ENCODE data around the gene MSI2.

The MSI2 gene

DNA sequence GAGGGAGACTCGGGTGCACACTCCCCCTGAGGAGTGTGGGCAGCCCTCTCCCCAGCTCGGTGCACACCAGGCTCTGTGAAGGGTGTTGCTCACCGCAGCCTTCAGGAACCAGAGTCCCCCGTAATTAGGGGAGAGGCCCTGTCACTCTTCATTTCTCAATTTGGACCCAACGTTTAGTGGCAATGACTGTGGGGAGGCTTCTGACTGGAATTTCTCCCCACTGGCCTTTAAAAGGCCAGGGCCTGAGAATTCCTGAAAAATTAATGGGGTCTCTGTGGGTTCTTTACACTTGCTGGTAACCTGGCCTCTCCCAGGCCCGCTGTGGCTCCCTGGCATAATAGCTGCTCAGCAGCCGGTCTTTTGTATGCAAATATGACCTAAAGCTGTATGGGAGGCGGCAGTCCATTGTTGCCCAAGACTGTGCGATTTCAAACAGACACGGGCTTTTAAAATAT, 209.7 kb downstream of the MSI2 start:
- no peak for DNase-seq

DNA sequence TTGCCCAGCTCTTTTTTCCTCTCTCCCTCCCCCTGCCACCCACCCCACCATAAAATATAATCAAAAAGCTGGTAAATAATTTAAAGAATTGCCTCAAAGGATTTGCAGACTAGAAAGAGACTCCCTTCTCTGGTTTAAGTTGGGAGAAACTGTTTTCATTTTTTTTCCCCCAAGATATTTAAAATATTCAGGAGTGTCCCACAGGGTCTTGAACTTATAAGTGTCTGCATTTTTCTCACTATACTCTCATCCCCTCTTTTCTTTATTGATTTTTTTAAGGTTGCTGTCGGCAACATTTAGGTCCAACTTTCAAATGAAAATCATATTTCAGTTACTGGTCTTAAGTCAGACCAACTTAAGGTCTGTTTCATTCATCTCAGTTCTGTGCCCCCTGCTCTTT, 210.2 kb downstream of the MSI2 start:
- no peak for DNase-seq

GRCh38 chr17:57467226-57467625, 210.9 kb downstream of the MSI2 start:
- no peak for DNase-seq

DNA sequence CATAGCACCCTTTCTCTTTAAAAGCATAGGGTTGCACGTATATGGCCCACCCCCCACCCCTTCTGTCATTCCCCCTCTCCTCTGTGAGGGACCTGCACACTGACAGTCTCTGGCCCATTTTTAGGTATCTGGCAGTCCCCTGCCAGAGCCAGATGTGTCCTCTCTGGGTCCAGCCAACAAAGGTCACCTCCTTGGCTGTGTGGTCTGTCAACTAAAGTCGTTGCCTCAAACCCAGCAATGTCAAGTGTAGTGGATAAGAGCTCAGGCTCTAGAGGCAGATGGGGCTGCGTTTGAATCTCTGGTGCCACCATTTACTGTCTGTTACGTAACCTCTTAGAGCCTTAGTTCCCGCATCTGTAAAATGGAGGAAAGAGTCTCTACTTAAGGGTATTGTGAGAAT, 211.5 kb downstream of the MSI2 start:
- no peak for DNase-seq

DNA sequence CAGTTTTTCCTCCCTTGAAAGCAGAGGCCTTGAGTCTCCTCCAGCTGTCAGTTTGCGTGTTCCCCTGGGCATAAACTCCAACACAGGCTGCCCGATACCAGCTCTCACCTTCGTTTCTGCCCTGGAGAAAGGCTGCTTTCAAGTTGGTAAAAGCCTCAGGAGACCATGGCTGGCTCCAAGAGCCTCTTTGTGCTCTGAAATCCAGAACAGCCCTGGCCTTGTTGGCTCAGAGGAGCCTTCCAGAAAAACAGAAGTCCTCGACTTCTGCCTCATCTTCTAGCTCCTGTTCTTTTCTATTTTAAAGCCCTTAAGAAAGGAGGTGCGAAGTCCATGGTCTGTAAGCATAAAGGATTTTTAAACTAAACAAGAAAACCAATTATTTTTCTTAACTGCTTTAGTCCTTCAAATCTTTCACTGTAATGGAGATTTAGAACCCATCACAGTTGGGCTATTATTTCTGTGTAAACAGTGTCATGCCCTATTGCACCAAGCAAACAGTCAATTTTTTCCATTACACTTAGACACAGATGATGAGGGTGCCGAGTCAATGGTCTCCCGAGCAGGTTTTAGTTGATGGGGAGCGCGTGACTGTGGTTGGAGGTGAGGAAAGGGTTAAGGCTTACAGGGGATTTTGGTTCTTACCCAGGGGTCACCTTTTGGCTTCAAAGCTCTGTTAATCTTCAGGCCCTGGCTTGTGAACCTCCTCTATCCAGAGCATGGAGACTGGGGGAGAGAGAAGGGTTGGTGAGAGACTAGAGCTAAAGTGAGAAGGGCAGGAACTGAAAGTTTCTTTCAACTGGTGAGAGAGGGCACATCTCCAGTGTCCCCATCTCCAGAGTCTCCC, 212.8 kb downstream of the MSI2 start:
- no peak for DNase-seq

- no peak for DNase-seq
These were observed 214.6 kb downstream of the MSI2 start for GRCh38 chr17:57470906-57471305.

DNA sequence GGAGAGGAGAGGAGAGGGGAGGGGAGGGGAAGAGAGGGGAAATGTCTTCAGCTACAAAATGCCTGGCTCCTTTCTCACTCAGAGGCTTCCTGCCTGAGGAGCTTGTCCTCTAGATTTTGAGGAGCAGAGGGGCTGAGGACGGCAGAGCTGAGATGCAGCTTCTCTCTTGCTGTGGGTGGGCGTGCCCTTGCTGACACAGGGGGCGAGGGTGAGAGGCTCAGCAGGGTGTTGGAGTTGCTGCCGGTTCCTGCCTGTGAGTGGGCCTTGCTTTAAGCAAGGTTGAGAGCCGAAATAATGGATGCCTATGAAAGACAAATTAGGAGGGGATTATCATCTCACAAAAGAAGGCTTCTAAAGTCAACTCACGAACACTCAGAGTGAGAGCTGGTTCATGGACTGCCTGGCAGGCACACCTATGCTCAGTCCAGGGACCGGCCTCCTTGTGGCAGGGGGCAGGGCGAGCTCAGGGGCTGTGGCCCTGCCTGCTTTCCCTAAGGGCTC, 215.6 kb downstream of the MSI2 start:
- DNase-seq = no peak

- no peak for DNase-seq
These were observed 219.5 kb downstream of the MSI2 start for GRCh38 chr17:57475796-57476195.

GRCh38 chr17:57477522-57478362, 221.4 kb downstream of the MSI2 start:
- no peak for DNase-seq

DNA sequence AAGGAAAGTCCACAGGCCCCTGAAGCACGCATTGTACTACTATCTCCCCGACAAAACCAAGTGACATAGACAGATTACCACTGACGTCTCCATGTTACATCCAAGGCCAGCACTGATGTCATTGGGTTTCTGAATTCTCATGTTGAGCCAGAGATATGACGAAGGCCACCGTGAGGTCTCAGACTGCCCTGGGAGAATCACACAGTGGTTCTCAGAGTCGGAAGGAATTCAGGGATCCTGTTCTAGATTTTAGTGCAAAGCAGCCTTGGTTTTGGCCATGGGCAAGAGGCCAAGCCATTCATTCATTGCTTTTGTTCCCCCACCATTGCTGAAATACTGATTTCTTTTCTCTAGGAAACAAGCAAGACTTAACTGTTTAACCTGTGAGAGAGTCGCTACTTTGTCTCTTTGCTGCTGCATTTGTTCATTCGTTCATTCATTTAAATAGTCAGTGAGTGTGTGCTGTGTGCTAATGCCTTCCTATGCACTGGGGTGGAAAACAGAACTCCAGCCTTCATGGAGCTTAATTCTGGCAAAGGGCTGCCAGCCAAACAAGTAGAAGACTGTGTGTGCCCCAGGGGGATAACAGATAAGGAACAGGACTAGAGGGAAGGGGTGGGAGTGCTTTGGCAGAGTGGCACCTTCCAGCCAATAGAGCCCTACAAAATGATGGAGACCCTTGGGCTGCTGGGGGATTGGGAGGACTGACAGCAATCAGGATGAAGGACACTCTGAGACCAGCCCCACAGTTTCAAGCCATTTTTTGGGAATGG, 222.3 kb downstream of the MSI2 start:
- no peak for DNase-seq

DNA sequence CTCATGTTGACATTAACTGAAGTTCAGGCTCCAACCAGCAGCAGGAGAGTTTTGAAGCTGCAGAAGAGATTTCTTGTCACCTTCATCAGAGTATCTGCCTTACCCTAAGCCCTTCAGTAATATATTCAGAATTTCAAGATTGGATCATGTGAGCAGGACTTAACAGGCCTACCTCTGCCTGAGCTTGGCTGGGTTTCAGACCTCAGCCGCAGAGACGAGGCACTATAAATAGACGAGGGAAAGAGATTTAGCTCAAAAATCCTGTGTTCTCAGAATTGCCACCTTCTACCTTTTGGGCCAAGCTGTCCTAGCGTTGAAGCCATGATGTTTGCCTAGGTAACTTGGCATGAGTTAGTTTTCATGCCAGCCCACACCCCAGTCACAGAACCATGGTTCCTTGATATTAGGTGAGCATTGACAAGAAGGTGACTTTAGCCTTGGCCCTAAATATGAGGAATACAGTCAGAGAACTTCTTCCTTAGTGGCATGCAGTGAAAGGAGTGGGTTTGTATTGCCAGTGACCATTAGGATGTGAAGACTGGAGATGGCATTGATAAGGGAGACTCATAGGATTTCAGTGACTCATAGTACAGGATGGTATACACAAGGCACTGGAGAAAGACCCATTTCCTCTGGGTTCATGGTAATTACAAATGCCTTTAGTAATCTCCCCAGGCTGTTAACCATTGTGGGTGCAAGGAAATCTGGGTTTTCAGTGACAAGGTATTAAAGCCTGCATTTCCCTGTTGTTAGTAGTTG, 224.3 kb downstream of the MSI2 start:
- DNase-seq = no peak

GRCh38 chr17:57481910-57482391, 225.6 kb downstream of the MSI2 start:
- no peak for DNase-seq

DNA sequence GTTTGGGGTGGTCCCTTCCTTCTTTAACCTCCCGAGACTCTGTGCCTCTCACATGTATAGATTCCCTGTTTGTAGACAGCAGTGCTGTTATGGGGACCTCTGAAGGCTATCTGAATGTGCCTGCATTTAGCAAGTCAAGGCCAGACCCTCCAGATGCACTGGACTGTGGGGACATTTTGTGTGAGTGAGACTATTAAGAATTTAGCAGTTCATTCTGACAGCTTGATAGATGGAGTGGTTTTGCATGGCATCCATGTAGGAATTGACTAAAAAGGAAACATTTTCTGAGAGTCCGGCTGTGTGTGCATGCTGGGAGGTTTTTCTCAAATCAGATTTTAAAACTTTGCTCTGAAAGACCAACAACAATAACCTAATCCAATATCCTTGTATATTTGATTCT, 226.3 kb downstream of the MSI2 start:
- DNase-seq = no peak

DNA sequence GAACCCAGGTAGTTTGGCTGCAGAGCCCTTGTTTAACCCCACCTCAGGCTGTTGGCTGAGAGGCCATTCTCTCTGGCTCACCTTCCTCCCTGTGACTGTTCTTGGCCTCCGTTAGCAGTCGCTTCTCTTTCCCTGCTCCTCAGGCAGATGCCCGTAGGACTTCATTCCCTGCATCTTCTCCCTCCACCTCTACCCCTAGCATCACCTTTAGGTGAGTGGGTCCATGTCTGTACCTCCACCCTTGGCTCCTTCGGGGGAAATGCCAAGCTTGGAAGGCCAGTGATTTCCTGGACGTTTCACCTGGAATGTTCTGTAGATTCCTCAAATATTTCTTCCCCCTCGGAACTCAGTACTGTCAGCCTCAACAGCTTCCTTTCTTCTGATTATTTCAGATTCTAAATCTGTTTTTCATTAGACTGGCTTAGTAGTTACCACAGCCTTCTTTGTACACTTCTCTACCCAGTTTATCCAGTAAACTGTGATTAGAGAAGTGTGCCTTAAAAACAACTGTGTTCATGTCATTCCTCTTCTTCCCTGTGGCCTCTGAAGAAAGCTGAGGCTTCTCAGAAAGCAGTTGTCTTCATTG, 227.9 kb downstream of the MSI2 start:
- DNase-seq = no peak

GRCh38 chr17:57484826-57485565, 228.7 kb downstream of the MSI2 start:
- no peak for DNase-seq

DNA sequence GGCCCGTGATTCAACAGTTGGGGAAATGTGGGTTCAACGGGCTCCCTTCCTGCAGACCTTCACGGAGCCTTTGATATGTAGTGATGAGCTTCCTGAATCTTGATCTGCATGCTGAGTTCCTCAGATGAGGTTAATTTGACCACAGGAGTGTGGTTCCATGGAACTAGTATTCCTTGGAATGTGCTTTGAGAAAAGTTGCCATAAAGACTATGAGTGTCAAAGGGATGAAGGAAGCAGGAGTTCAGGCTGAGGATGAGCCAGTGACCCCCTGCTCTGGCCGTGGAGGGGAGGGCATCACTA, 229.2 kb downstream of the MSI2 start:
- no peak for DNase-seq

DNA sequence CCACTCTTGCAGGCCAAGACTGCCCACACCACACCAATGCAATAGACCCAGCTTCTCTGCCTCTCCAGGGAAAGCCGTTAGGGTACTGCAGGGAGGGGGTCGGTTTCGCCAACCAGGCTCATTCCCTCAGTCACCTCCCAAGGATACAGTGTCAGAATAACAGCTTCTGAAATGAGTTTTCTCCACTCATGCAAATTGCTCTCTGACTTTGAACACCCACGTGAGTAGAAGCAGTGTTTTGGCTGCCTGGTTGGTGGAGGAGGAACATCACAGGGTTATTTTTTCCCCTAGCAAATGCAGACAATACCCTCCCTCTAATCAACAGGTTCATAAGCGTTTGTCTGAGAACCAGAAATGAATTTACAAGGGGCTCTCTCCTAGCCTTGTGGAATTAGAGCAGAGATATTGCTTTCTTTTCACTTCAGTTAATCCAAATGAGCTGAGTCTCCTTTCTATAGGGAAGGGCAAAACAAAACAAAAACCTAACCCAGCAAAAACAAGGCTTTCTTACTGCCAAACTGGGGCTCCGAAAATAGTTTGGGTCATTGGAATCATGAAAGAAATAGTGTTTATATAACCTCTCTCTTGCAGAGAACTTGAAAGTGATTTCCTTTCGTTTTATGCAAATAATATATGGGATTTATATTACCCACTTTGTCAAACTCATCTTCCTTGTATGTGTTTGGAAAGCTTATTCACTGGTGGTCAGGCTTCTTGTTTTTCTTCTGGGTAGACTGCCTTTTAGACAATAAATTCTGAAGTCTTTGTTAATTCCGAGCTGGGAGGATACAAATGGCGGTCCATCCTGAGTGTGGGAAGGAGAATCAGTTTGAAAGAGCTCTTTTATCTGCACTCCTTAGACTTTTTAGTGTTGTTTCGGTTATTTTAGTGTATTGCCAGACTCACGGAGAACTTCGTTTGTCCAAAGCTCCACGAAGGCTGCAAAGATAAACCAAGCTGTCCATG, 229.9 kb downstream of the MSI2 start:
- DNase-seq = no peak

- no peak for DNase-seq
These were observed 230.6 kb downstream of the MSI2 start for GRCh38 chr17:57486882-57487301.

DNA sequence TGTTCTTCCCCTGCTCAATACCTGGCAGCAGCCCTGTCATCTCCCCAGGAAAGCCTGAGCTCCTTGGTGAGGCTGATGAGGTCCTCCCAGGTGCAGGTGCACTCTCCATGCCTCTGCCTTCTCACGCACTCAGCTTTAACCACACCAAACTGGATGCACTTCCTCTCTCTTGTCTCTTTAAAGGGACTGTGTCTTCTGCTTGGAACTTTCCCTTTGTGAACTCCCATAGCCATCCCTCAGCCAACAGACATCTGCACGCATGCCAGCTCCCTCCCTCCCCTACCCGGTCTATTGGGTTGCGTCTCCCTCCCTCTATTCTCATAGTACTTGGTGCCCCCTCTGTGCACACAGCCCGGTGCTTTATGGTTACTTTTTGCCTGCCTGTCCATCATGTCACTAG, 231.2 kb downstream of the MSI2 start:
- DNase-seq = no peak

DNA sequence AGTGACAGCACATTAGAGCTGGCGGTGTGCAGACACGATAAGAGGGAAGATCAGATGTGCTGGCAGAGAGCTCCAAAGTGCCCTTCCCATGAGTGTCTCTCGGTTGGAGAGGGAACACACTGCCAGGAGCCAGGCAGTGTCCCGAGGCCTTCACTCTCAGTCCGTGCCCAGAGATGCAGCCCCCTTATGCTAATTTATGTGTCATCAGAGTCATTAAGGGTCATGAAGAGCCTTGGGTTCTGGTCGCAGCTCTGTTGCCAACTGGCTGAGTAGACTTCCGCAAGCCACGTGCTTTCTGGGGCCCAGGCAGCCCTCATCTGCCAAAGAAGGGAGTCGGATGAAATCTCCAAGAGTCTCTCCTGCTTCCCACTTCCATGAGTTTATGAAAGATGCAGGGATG, 232.5 kb downstream of the MSI2 start:
- no peak for DNase-seq

All from stimulated activated CD4-positive, alpha-beta T cell treated with anti-CD3 and anti-CD28 coated beads, Interleukin-4, amount 100 ng/mL, for 1 hour (primary cell).